Activated naive CD8-positive, alpha-beta T cell treated with anti-CD3 and anti-CD28 coated beads, Interleukin-2, amount 50 U/mL, for 16 hours (primary cell): Measurements from ENCODE around the gene RAD51B.
"Not testable (repeated sequence)": the region's sequence is repeated elsewhere in the genome, so short reads cannot be mapped to it uniquely, and the experiment has no call there.

Experiments
- DNase-seq: peaks from one replicate; pipeline ENCODE4 v3.0.0-alpha.2; 2020; ENCODE audit warnings: low read depth, low spot score

The RAD51B gene

DNA sequence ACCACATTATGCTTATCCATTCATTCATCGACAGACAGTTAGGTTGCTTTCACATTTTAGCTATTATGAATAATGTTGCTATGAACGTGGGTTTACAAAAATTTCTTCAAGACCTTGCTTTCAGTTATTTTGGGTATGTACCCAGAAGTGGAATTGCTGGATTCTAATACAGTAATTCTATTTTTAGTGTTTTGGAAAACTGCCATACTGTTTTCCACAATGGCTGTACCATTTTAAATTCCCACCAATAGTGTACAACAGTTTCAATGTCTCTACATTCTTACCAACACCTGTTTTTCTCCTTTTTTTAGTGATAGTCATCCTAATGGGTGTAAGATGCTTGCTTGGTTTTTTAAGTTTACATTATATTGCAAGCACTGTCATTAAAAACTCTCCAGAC lies 825.8 kb downstream of the RAD51B start:
- DNase-seq = no peak

DNA sequence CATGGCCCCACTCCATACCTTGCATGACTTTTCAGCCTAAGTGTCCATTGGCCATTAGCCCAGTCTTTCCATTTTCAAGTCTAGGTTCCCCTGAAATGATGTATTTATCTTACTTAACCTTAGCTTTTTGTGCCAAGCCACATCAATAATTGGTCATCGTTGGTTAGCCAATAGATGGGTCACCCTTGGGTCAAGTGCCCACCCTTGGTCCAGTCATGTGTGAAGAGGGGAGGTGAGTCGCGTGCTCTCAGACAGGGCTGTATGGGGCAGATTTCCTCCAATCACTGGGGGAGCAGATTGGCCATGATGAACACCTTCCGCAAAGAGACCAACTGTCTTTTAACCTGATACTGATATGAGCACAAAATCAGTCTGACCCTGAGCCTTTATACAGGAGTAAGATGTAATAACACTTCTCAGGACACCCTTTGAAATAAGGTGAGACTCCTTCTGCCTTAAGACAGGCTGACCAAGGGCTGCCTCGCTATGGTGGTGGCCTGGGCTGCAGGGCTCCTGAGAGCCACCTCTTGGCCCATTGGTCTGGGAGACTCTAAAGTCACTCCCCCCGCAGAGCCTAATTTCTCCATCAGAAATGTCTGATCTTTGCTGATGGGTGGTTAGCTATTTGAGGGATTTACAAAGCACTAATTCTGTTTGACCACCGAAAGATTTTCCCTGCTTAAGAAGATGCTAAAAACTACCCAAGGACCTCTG lies 830.1 kb downstream of the RAD51B start:
- DNase-seq = no peak

DNA sequence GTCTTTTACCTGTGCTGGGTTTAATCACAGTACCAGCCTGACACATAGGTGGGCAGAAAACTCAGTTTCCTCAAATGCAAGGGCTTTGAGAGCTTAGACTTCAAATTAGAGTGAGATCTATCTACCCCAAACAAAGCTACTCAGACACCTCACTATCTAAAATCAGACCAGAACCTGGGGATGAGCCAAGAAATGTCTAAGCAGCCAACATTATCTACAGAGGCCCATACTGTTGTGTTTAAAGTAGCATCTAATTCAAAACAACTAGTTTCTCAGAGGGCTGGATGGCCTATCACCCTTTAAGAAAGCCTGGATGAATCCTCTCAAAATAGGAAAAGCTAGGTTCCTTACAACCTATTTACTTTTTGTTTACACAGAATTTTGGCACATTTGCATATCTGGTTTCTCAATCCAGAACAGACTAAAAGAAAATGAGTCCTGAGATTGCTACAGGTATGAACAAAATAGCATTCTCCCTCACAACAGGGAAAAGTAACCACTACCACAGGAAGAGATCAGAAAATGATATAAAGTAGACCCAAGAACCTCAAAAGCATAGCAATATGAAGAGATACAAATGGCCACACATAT lies 830.9 kb downstream of the RAD51B start:
- DNase-seq = no peak

DNA sequence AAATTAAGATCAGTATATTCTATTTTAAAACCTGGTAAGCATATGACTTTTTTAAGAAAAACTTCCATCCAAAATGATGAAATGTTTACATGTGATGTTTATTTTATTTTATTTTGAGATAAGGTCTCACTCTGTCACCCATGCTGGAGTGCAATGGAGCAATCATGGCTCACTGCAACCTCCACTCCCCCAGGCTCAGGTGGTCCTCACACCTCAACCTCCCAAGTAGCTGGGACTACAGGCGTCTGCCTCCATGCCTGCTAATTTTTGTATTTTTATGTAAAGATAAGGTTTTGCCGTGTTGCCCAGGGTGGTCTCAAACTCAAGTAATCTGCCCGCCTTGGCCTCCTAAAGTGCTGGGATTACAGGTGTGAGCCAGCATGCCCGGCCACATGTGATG lies 831.5 kb downstream of the RAD51B start:
- DNase-seq = no peak

DNA sequence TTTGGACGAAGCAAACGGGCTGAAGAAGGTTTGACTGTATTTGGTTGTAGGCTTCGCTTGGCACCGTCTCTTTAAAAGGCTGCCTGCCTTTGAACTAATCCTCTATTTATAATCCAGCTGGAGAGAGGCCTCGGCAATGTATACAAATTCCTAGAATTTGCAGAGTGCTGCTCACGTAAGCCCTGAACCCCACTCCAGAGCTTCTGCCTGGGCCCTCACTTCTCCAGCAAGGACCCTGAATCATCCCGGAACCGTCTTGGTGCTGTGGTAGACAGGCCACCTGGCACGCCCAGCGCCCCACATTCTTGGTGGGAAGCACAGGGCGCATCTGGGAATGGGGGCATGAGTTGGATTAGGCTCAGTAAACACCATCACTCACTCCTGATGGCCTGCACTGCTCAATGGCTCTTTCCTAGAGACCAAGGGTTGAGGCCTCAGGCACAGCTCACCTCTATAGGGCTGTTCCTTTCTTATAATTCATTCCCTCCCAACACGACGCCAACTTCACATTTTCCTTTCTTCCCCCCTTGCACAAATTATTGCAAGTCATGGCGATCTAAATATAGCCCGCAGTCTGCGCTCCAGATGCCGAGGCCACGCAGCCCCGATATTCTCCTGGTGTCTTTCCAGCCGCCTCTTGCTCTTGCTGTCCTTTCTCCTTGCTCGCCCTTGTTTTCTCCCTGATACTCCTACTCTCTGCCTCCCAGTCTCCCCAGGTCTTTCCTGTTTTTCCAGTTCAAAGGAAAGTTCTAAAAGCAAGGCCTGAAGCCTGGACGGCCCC lies 832.3 kb downstream of the RAD51B start:
- DNase-seq = no peak

DNA sequence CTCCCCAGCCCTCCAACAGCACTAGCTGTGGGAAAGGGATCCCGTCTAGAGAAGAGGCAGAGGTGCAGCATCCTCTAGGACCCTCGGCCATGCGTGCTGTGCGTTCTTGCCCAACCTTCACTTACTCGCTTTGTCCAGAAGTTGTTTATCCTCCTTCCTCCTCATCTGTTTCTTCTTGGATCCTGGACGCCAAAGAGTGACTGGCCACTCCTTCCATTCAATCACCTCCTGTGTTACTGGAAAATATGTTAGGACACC lies 832.8 kb downstream of the RAD51B start:
- DNase-seq = no peak

DNA sequence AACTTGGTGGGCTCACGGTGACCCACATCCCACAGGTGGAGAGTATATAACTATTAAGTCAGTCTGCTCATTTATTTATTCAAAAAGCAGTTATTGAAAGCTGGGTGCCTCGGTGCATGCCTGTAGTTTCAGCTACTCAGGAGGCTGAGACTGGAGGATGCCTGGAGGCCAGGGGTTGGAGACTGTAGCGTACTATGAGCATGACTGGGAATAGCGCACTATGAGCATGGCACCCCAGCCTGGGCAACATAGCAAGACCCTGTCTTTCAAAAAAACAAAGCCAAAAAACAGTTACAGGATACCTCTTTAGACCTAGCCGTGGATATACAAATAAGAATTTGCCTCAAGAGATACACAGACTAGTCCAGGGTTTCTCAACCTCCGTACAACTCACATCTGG lies 833.5 kb downstream of the RAD51B start:
- no peak for DNase-seq

DNA sequence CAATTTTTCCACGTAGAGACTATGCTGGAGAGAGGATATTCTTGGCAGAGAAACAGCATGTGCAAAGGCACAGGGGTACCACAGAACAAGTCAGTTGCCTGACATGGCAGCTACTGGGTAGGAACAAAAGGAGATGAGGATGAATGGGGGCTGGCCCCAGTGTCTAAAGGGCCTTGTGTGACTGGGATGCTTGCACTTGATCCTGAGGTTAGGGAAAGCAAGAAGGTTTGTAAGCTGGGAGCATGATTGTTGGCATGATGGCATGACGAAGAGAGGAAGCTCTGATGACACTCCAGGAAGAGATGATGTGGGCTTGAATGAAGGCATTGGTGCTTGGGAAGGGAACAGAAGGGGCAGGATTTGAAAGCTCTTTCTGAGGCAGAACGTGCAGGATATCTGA lies 834.2 kb downstream of the RAD51B start:
- DNase-seq = no peak

DNA sequence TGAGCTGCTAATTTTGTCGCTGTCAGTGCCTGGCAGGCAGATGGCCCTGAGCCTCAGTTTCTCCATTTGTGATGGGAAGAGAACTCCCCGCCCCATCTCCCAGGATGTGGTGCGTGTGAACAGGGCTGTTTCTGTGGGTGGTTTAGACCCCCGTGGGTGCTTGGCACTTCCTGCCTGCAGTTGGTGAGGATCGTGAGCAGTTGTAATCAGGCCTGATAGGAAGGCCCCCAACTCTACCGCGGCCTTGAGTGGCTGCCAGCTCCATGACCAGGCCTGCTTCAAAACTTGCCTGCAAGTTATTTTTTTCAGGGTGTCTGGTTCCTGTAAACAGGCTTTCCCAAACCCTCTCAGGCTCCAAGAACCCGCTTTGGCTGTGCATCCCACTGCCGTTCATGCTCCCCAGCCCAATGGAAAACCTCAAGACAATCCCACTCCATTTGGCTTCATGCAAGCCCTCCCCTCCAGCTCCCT lies 834.9 kb downstream of the RAD51B start:
- DNase-seq = no peak

DNA sequence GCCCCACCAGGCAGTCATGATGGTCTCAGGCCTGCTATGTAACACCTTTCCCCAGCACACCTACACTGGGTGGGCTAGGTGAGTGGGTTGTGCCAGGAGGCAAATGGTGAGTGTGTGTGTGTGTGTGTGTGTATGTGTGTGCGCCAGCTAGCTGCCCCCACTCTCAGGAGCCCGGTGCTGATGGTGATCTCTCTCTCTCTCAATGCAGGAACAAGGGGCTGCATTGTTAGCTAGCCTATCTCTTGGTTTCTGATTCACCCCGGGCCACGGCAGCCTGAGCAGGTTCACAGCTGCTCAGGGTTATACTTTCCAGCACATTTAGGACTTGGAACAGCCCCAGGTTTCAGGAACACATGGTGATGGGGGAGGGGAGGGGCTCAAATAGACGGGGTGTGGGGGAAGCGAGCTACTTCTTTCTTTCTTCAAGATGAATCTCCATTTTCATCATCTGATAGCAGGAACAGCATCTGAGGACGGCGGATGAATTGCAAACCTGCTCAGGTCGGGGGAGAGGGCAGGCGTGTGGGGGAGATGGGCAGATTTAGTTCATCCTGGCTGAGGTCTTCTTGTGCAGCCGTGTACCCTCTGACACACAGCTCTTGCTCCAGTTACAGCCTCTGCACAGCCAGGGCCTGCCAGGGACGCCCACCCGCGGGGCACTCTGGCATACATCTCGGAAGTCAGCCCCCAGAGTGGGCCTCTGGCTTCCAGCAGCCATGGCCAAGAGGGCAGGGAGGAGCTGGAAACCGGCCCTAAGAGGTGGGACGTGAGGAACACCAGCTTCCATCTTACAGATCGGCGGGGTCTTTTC lies 835.6 kb downstream of the RAD51B start:
- no peak for DNase-seq

DNA sequence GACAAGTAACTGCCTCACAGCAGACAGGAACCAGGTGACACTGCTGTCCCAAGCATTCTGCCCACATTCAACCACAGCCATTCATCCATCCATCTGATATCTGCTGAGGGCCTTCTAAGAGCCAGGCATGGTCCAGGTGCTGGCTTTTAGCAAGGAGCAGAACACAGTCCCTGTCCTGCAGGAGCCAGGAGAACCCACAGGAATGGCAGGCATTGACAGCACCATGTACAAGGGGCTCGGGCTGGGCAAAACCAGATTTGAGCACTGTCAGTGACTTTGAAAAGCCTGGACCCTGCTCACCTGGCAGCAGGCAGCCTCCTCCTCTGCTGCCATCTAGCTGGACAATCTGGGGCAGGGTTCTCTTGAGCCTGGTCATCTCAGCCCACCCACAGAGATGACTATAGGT lies 836.3 kb downstream of the RAD51B start:
- DNase-seq = no peak

DNA sequence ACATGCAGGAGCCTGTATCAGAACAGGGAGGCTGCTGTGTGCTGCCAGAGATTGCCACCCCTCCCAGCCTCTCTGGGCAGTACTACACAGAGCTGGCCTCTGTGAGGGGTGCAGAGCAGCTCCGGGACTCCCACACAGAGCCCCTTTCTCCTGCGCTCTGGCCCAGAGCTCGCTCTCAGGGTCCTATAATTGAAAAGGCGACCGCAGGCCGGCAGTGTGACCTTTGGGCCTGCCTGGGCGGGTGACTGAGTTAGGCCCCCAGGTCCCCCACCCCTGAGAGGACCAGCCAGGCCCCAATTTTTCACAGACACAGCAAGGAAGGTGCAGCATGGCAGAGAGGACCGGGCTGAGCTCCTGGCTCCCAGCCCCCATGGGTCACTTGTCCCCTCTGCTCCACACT lies 836.9 kb downstream of the RAD51B start:
- no peak for DNase-seq

DNA sequence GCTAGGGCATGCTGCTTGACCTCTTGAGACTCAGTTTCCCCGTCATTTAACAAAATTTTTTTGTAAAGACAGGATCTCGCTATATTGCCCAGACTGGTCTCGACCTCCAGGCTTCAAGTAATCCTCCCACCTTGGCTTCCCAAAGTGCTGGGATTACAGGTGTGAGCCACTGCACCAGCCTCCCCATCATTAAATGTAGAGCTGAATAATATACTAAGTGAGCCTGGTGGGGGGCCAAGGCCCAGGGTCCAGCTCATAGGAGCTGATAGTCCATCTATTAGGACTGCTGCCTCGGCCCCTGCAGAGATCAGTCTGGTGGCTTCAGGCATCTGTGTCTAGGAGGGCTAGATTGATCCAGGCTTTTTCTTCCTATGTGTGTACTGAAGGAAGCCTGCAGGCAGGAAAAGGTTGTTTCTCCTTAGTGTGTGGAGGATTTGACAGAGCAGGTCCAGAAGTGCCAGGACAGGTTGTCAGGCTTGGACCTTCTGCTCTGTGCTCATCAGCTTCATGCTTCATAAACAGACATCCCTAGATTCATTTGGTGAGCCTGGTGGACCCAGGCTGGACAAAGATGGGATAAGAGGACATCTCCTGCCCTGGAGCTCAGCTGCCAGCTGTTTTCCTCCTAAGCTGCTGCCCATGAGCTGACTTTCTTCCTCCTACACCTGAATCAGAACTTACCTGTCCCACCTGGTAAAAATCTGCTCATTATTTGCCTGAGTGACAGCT lies 837.9 kb downstream of the RAD51B start:
- no peak for DNase-seq

DNA sequence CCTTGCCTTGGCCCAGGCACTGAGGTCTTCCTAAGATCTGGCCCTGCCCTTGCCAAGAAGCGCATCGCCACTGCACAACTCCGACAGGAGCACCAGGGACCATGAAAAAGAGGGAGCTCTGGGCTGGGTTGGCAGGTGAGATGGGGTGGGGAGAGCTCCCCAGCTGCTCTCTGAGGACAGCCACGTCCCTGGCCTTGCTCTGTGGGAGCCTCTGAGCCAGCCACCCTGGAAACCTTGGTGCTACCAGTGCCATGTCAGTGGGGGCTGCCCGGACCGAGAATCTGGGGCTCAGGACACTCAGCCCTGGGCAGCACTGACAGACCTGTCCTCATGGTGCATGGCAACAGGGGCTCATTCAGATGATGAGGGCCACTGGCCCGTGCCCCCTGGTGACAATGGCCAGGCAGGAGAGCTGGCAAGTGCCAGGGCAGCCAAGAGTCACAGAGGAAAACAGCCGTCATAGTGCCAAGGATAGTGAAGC lies 838.5 kb downstream of the RAD51B start:
- DNase-seq = no peak

DNA sequence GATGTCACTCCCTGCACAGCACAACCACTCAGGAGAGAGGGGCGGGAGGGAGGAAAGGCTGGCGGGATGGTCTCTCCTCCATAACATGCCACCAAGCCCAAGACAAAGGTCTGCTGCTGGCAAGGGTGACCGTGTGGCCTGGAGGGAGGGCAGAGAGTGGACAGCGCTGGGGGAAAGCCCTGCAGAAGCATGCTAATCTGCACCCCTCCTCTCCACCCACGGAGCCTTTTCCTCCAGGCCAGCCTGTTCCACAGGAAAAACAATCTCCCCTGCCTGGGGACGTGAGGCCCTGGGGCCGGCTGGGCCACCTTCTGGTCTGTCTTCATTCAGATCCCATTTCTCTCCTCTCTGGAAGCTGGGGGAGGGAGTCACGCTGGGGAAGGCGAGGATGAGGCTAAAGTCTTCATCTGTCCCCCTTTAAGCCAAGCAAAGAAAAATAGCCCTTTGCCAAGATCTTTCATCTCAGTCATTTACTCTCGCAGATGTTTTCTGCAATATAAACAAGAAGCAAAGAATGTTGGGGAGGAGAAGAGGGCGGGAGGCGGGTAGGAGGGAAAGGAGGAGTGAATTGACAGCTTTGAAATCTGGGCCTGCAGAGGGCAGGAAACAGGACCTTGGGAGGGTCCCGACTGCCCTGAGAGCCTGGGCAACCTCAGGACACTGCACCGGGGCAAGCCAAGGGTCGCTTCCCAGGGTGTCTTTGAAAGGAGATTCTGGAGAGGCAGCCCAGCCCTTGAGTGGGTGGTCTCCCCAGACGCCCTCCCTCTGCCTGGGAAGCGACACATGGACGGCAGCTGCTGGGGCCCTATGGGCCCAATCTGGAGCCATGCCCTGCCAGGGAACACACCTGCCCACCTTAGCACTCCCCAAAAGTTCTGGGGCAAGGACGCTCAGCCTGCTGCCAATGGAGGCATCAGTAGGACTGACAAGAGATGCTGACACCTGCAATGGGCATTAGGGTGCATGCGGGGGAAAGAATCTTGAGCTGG lies 839.7 kb downstream of the RAD51B start:
- no peak for DNase-seq

DNA sequence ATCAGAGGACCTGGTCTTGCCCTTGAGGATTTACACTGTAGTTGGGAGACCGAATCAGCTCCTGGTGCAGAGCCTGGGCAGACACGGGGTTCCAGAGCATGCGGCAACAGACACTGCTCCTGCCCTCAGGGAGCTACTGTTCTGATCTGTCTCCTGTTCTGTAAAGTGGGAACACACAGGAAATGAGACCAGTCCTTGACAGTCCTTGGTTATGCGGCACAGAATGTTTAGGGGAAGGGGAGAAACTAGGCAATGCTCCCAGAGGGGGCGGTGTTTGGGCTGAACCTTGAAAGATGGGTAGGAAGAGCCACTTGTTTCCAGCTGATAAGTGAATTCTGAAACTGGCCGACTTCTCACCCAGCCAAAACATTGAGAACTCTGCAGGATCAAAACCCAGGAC lies 840.9 kb downstream of the RAD51B start:
- no peak for DNase-seq

DNA sequence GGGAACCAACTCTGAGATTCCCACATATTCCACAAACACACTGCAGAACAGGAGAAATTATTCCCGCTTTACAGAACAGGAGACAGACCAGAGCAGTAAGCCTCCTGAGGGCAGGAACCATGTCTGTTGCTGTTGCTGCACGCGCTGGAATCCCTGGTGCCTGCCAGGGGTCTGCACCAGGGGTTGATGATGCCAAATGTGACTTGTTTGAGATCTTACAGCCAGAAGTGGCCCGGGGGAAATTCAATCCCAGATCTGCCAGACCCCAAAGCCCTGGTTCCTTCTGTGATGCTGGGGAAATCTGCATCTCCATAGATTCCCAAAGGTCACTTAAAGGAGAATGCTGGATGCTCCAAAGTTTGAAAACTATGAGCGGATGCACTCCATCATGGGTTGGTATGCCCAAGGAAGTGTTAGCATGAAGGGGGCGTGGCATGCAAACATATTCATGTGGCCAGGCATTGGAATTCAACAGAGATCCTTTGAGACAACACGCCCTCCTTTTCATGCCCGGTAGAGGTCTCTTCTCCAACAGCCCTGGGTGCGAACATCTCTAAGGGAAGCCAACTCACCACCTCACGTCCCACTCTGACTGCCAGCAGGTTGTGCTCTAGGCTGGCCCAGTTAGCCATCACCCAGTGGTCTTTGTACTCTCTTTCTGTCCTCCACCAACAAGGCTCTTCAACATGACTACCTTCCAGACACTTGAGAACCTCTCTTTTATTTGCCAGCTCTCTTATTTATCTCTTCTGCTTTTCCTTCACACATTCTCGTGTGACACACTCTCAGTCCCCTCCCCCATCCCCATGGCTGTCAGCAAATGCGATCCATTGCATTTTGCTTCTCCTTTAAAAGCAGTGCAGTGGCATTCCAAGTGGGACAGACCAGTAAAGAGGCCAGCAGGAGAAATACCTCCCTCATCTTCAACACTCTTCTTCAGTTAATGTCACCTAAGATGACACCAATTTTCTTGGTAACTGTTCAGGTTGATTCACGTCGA lies 841.9 kb downstream of the RAD51B start:
- DNase-seq = no peak

DNA sequence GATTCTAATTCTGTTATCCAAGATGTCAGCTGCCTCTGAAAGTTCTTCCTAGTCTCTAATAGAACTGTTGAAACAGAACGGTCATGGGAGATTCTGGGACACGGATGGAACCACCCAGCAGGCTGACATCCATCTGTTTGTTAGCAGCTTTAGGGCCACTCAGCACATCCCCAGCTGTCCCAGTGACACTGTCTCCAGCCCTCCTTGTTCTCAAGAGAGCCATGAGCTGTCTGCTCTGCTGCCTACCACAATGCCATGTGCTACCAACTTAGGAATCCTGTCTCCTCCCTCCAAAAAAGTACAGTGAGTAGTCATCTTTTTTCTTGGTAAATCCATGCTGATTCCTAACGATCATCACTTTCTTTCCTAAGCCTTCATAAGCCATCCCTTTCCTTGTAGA lies 842.8 kb downstream of the RAD51B start:
- no peak for DNase-seq

DNA sequence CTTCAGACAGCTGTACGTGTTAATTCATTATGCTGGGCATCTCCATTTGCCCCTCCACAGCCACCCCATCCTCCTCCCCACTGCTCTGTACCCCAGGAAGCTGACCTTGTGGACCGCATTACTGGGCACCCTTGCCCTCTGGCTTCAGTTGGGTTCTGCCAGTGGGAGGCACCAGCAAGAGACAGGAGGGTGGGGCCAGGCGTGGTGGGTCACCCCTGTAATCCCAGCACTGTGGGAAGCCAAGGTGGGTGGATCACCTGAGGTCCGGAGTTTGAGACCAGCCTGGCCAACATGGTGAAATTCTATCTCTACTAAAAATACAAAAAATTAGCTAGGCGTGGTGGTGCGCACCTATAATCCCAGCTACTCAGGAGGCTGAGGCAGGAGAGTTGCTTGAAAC lies 843.2 kb downstream of the RAD51B start:
- not testable (repeated sequence) for DNase-seq
